GM12878 (cell line): Measurements from ENCODE around the gene PYGO2. TPM values are rescaled to one million over a fixed set of nuclear protein-coding genes. Genes with fewer than 3 reads are reported as not detected.

ENCODE experiments used
- ATAC-seq: fragments of 200-7000 bp; cut with Tn5 transposase; 3 replicates; pipeline ENCODE4 v1.9.1; 2020; ENCODE audit warnings: mild to moderate bottlenecking, moderate library complexity
- BruUV-seq: library from RNA; stranded (reverse); fragments of 400-500 nt; replicated peaks from 2 replicates; lab custom pipeline; 2021; lab: Mats Ljungman, UMichigan
- CTCF ChIA-PET: fragments of 300-600 bp; sonication (Branson Sonifier 250); formaldehyde crosslinking; extraction: SDS; loops from one replicate; lab custom pipeline; 2021; ENCODE audit warnings: inconsistent platforms; lab: Yijun Ruan, JAX
- POLR2A ChIA-PET: fragments of 350-600 bp; formaldehyde crosslinking; extraction: SDS; loops from one replicate; lab custom pipeline; 2021; ENCODE audit warnings: inconsistent platforms; lab: Charles Lee
- RAD21 ChIA-PET: fragments of 300-600 bp; sonication (Branson Sonifier 250); formaldehyde crosslinking; loops from one replicate; lab custom pipeline; 2023; ENCODE audit warnings: antibody characterized with exemption; ENCODE audit not compliant: unreplicated experiment; lab: Charles Lee
- SMC1A ChIA-PET: fragments of 300-600 bp; sonication (Branson Sonifier 250); formaldehyde crosslinking; loops from one replicate; lab custom pipeline; 2023; ENCODE audit not compliant: unreplicated experiment, uncharacterized antibody; lab: Charles Lee
- DNase-seq: peaks from one replicate; pipeline ENCODE4 v3.0.0-alpha.2; 2011; ENCODE audit warnings: low read depth, low spot score
- FAIRE-seq: peaks from 3 replicates; lab custom pipeline; 2011; peaks lifted over from hg19 to GRCh38; lab: Jason Lieb, UNC
- H2AFZ ChIP-seq: 2 replicates; pipeline ENCODE4 v1.6.0; 2011; ENCODE audit warnings: low read depth, low read length, control low read depth; ENCODE audit not compliant: control insufficient read depth
- H3K27ac ChIP-seq: 2 replicates; pipeline ENCODE4 v1.5.1; 2011; ENCODE audit warnings: control low read depth; ENCODE audit not compliant: control insufficient read depth, insufficient read depth
- H3K27me3 ChIP-seq, 2 experiments: replicated peaks in 1 of 2; 2 replicates each; pipeline versions ENCODE4 v1.6.0 to v1.6.1; 2011; ENCODE audit warnings: low read length in 1 of 2; ENCODE audit not compliant: control insufficient read depth in 2 of 2, insufficient read depth in 2 of 2
- H3K36me3 ChIP-seq, 2 experiments: 2 replicates each; pipeline ENCODE4 v1.5.1; 2011; ENCODE audit warnings: low read length in 1 of 2; ENCODE audit not compliant: control insufficient read depth in 2 of 2, insufficient read depth in 2 of 2
- H3K4me1 ChIP-seq: 2 replicates; pipeline ENCODE4 v1.6.1; 2011; ENCODE audit warnings: mild to moderate bottlenecking, low read length, moderate library complexity, mixed read lengths; ENCODE audit not compliant: control insufficient read depth, insufficient read depth
- H3K4me2 ChIP-seq: 2 replicates; pipeline ENCODE4 v1.6.0; 2011; ENCODE audit warnings: control low read depth; ENCODE audit not compliant: control insufficient read depth, insufficient read depth
- H3K4me3 ChIP-seq: fragments of 200-600 bp; sonication (generic); 2 replicates; pipeline ENCODE4 v1.5.1; 2016
- H3K79me2 ChIP-seq: 2 replicates; pipeline ENCODE4 v1.6.0; 2011; ENCODE audit warnings: low read length; ENCODE audit not compliant: control insufficient read depth, insufficient read depth
- H3K9ac ChIP-seq: 2 replicates; pipeline ENCODE4 v1.8.0; 2011; ENCODE audit warnings: low read length, control low read depth, mixed read lengths; ENCODE audit not compliant: control insufficient read depth, insufficient read depth
- H3K9me3 ChIP-seq: replicated peaks from 3 replicates; pipeline ENCODE4 v1.5.1; 2011; ENCODE audit warnings: mild to moderate bottlenecking, low read length; ENCODE audit not compliant: control insufficient read depth, insufficient read depth
- H4K20me1 ChIP-seq: 2 replicates; pipeline ENCODE4 v1.6.0; 2011; ENCODE audit not compliant: control insufficient read depth, insufficient read depth
- CBFB ChIP-seq: IDR thresholded peaks from 2 replicates; pipeline ENCODE4 v1.6.1; 2016; ENCODE audit warnings: antibody characterized with exemption, low read depth
- EED ChIP-seq: sonication (generic); IDR thresholded peaks from 2 replicates; pipeline ENCODE4 v1.6.1; 2016; ENCODE audit warnings: antibody characterized with exemption, low read depth
- IKZF1 ChIP-seq: fragments of 450-650 bp; conservative IDR thresholded peaks from 2 replicates; pipeline ENCODE4 v1.6.1; 2017; ENCODE audit warnings: antibody characterized with exemption, mild to moderate bottlenecking
- IKZF2 ChIP-seq, 2 experiments: fragments of 450-650 bp; IDR thresholded peaks; 2 replicates each; pipeline ENCODE4 v1.6.1; 2017; ENCODE audit warnings: mild to moderate bottlenecking in 2 of 2, moderate library complexity in 2 of 2
- SIN3A ChIP-seq: IDR thresholded peaks from 2 replicates; pipeline ENCODE4 v1.6.1; 2012; ENCODE audit warnings: low read depth, low read length, improper control_type of control experiment
- ZZZ3 ChIP-seq: IDR thresholded peaks from 2 replicates; pipeline ENCODE4 v1.6.1; 2011; ENCODE audit warnings: low read depth; ENCODE audit not compliant: control insufficient read depth, insufficient read length
- WGBS: methylation state at CpG from one replicate; pipeline ENCODE4 v1.1.6; 2016; ENCODE audit warnings: low lambda C conversion rate; ENCODE audit not compliant: insufficient replicate concordance, insufficient coverage; ENCODE audit errors: missing lambda C conversion rate; 5-methylcytosine and 5-hydroxymethylcytosine counted together
- in situ Hi-C: fragments of 300-500 bp; cut with MboI; formaldehyde crosslinking; loops from 9 replicates; pipeline ENCODE4 v1.14.3; 2018; ENCODE audit warnings: mixed read lengths
- intact Hi-C: fragments of 100-400 bp; cut with micrococcal nuclease; formaldehyde crosslinking; loops from one replicate; pipeline ENCODE4 v1.14.2; 2022; ENCODE audit not compliant: unreplicated experiment
- polyA plus RNA-seq, 11 experiments: library from polyadenylated mRNA; depleted of rRNA in 4 of 11; unstranded in 6 of 11; stranded (reverse) in 5 of 11; fragments of >200 nt; fragmentation: Nextera tagmentation in 4 of 11; fragmentation: Illumina TruSeq in 1 of 11; extraction: Ambion mirVana in 4 of 11; extraction: Trizol in 1 of 11; gene quantifications; 1 replicate in 1 of 11; 2 replicates in 10 of 11; pipeline versions ENCODE4 v1.2.1 to v1.2.3, GENCODE V29; 2011 to 2016; ENCODE audit warnings: inconsistent platforms in 2 of 11, missing spikeins in 2 of 11, low read depth in 1 of 11
- total RNA-seq, 4 experiments: library from RNA; depleted of rRNA in 3 of 4; stranded (reverse); fragments of >200 nt in 3 of 4; fragmentation: Illumina TruSeq in 1 of 4; extraction: Trizol in 1 of 4; gene quantifications; 2 replicates each; pipeline versions ENCODE4 v1.2.1 to v1.2.3, GENCODE V29; 2013 to 2021

Gene PYGO2
- total and polyA plus RNA-seq, 10 of the 15 experiments (the other 5 are each of a cell fraction or from before 2014, with no cell fraction given), result 8.1 to 33.8 (median 23.5) TPM

GRCh38 chr1:155010211-155010918 is 48.8 kb upstream of the PYGO2 start:
- CTCF ChIA-PET, result interaction anchor here (2.1 kb wide), 1 partner anchor 11 kb away, joined by 9 read pairs; no protein-coding TSS in a partner anchor
- RAD21 ChIA-PET, result interaction anchor here (0.6 to 0.8 kb wide), 3 partner anchors 26 to 104 kb away, joined by 3 to 4 read pairs (median 3); no protein-coding TSS in a partner anchor
- DNase-seq, result no peak
- TF ChIP-seq SIN3A (no peak), CBFB (0 out of 2 replicates have a peak, but pooled peaks have one; percentile 27), EED (peak; percentile 69), ZZZ3 (no peak), IKZF1 (peak; percentile 40; the same call in 1 of the 2 replicates), IKZF2 (IDR thresholded peaks at IDR 0.05) (0 out of 4 replicates have a peak, but pooled peaks have one; percentile 22 to 25)
- in situ Hi-C loops (no loop called here), intact Hi-C loops (no loop called here)
- SMC1A ChIA-PET, result no interaction called here
- no peak overlapping the region for H3K4me3 ChIP-seq
- WGBS, result 48% methylated on average over 9 of the region's 11 CpGs
- 0 out of 2 replicates have a peak, but pooled peaks cover 3% of the 10 kb centered on the region for H4K20me1 ChIP-seq
- peak overlapping the region; percentile 69 for H3K4me2 ChIP-seq
- H3K9ac ChIP-seq, result no peak overlapping the region; the same call in 1 of the 2 replicates
- POLR2A ChIA-PET, result interaction anchor here (0.6 to 1.4 kb wide), 2 partner anchors 12 to 22 kb away, joined by 3 read pairs; no protein-coding TSS in a partner anchor
- no peaks in the 10 kb centered on the region for H3K27me3 ChIP-seq
- H3K36me3 ChIP-seq, result peaks cover 0 to 10% of the 10 kb centered on the region in 2 experiments; a peak in 3 of 4 replicates
- H3K4me1 ChIP-seq, result peaks cover 49% of the 10 kb centered on the region
- no peak for FAIRE-seq
- ATAC-seq, result no peak
- no peaks in the 10 kb centered on the region for H3K9me3 ChIP-seq
- no TSS peak for BruUV-seq
- peaks cover 33% of the 10 kb centered on the region for H3K79me2 ChIP-seq
- H2AFZ ChIP-seq, result no peak overlapping the region
- H3K27ac ChIP-seq, result peak overlapping the region; percentile 15; the same call in 1 of the 2 replicates
